ENCODE data around the gene WDFY3. TPM values are rescaled to one million over a fixed set of nuclear protein-coding genes. Genes with fewer than 3 reads are reported as not detected.

Gene WDFY3
- total and polyA plus RNA-seq, 2 donors (not counting 1 experiment from before 2014, with no cell fraction given), result 0.05 to 0.36 TPM

DNA sequence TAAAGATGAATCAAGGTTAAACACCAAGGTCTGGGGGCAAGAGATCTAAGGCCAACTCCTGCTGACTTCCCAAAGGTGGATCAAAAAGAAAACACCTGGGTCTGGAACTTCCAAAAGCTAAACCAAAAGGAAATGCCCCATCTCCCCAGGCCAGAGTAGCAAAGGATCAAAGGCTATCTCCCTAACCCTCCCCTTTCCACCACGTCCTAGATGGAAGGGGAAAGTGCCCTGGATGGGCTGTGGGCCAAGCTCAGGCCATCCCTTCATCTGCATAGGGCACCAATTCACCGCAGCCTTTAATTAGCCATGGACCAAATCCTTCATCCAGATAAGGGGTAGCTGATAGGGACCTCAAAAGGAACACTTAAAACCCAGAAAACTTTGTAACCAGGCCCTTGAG lies 100.2 kb downstream of the WDFY3 start:
- no peak for DNase-seq
- ChIA-PET CTCF (no interaction called here), POLR2A (no interaction called here)
- H3K4me1 Mint-ChIP-seq, result no peaks in the 10 kb centered on the region
- H3K9ac ChIP-seq (ENCODE audit: low read length), result no peak overlapping the region
- H3K9me3 ChIP-seq (ENCODE audit: control extremely low read depth in 1 of 3, control insufficient read depth in 2 of 3, insufficient read depth in 1 of 3, low read length in 2 of 3), result no peaks in the 10 kb centered on the region
- intact Hi-C loops (cut with micrococcal nuclease), result no loop called here
- no peak overlapping the region for H3K27ac Mint-ChIP-seq
- no peaks in the 10 kb centered on the region for H4K20me1 ChIP-seq (ENCODE audit: control insufficient read depth, insufficient read depth, low read length, poor library complexity, severe bottlenecking)
- H3K4me3 Mint-ChIP-seq, result no peak overlapping the region
- H3K27ac ChIP-seq (ENCODE audit: low read length in 2 of 2), result no peak overlapping the region
- no peak overlapping the region for H3K4me2 ChIP-seq (replicated peaks; ENCODE audit: low read depth, low read length, poor library complexity, severe bottlenecking)
- no peaks in the 10 kb centered on the region for H3K27me3 ChIP-seq (replicated peaks in 1 of 4; ENCODE audit: control extremely low read depth in 1 of 4, control insufficient read depth in 3 of 4, insufficient read depth in 4 of 4, low read length in 3 of 4)
- no peaks in the 10 kb centered on the region for H3K4me1 ChIP-seq (ENCODE audit: control insufficient read depth in 2 of 2, insufficient read depth in 2 of 2, low read length in 2 of 2)
- H3K4me3 ChIP-seq (ENCODE audit: control extremely low read depth in 1 of 5, extremely low read depth in 1 of 5, insufficient read depth in 1 of 5, low read depth in 2 of 5, low read length in 4 of 5), result no peak overlapping the region
- no peak for TF ChIP-seq EZH2 (IDR thresholded peaks at IDR 0.05; ENCODE audit: borderline replicate concordance, insufficient read depth, low read depth, low read length, poor library complexity, severe bottlenecking)
- H2AFZ ChIP-seq (ENCODE audit: insufficient read depth, low read depth, low read length, poor library complexity, severe bottlenecking), result no peak overlapping the region
- ATAC-seq (ENCODE audit: low read depth), result no peak
- WGBS (ENCODE audit: insufficient coverage), result 57% methylated on average over 1 of the region's 2 CpGs
- H3K9me3 Mint-ChIP-seq (ENCODE audit: insufficient read depth), result no peaks in the 10 kb centered on the region
- H3K36me3 ChIP-seq (replicated peaks in 1 of 2; ENCODE audit: control extremely low read depth in 1 of 2, control insufficient read depth in 1 of 2, extremely low read depth in 1 of 2, insufficient read depth in 2 of 2, low read length in 1 of 2), result no peaks in the 10 kb centered on the region
- H3K79me2 ChIP-seq (ENCODE audit: control insufficient read depth, insufficient read depth, low read length), result no peaks in the 10 kb centered on the region
- no peaks in the 10 kb centered on the region for H3K27me3 Mint-ChIP-seq

DNA sequence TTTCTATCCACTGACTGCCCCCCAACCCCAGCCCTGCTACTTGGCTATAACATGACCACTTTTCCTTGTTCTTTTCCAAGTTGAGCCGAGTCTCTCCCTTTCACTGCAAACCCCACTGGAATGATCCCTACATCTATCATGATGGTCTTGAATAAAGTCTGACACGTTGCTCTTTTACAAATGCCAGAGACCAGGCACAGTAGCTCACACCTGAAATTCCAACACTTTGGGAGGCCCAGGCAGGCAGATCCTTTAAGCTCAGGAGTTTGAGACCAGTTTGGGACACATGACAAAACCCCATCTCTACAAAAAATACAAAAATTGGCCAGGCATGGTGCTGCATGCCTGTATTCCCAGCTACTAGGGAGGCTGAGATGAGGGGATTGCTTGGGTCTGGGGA lies 100.9 kb downstream of the WDFY3 start:
- H3K9me3 ChIP-seq (ENCODE audit: control extremely low read depth in 1 of 3, control insufficient read depth in 2 of 3, insufficient read depth in 1 of 3, low read length in 2 of 3), result no peaks in the 10 kb centered on the region
- H3K4me3 ChIP-seq (ENCODE audit: control extremely low read depth in 1 of 5, extremely low read depth in 1 of 5, insufficient read depth in 1 of 5, low read depth in 2 of 5, low read length in 4 of 5), result no peak overlapping the region
- 86% methylated on average over 2 of the region's 2 CpGs for WGBS (ENCODE audit: insufficient coverage)
- no peak overlapping the region for H3K27ac ChIP-seq (ENCODE audit: low read length in 2 of 2)
- ChIA-PET CTCF (no interaction called here), POLR2A (no interaction called here)
- TF ChIP-seq, protein P1, sequence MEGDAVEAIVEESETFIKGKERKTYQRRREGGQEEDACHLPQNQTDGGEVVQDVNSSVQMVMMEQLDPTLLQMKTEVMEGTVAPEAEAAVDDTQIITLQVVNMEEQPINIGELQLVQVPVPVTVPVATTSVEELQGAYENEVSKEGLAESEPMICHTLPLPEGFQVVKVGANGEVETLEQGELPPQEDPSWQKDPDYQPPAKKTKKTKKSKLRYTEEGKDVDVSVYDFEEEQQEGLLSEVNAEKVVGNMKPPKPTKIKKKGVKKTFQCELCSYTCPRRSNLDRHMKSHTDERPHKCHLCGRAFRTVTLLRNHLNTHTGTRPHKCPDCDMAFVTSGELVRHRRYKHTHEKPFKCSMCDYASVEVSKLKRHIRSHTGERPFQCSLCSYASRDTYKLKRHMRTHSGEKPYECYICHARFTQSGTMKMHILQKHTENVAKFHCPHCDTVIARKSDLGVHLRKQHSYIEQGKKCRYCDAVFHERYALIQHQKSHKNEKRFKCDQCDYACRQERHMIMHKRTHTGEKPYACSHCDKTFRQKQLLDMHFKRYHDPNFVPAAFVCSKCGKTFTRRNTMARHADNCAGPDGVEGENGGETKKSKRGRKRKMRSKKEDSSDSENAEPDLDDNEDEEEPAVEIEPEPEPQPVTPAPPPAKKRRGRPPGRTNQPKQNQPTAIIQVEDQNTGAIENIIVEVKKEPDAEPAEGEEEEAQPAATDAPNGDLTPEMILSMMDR (IDR thresholded peaks at IDR 0.05), result no peak
- TF ChIP-seq EZH2 (IDR thresholded peaks at IDR 0.05; ENCODE audit: borderline replicate concordance, insufficient read depth, low read depth, low read length, poor library complexity, severe bottlenecking), result no peak
- no peak overlapping the region for H3K4me3 Mint-ChIP-seq
- H3K4me1 ChIP-seq (ENCODE audit: control insufficient read depth in 2 of 2, insufficient read depth in 2 of 2, low read length in 2 of 2), result no peaks in the 10 kb centered on the region
- no peaks in the 10 kb centered on the region for H4K20me1 ChIP-seq (ENCODE audit: control insufficient read depth, insufficient read depth, low read length, poor library complexity, severe bottlenecking)
- intact Hi-C loops (cut with micrococcal nuclease), result no loop called here
- no peak for ATAC-seq (ENCODE audit: low read depth)
- no peaks in the 10 kb centered on the region for H3K27me3 Mint-ChIP-seq
- no peaks in the 10 kb centered on the region for H3K9me3 Mint-ChIP-seq (ENCODE audit: insufficient read depth)
- H3K9ac ChIP-seq (ENCODE audit: low read length), result no peak overlapping the region
- no peaks in the 10 kb centered on the region for H3K27me3 ChIP-seq (replicated peaks in 1 of 4; ENCODE audit: control extremely low read depth in 1 of 4, control insufficient read depth in 3 of 4, insufficient read depth in 4 of 4, low read length in 3 of 4)
- no peak for DNase-seq
- H3K36me3 ChIP-seq (replicated peaks in 1 of 2; ENCODE audit: control extremely low read depth in 1 of 2, control insufficient read depth in 1 of 2, extremely low read depth in 1 of 2, insufficient read depth in 2 of 2, low read length in 1 of 2), result no peaks in the 10 kb centered on the region
- H2AFZ ChIP-seq (ENCODE audit: insufficient read depth, low read depth, low read length, poor library complexity, severe bottlenecking), result no peak overlapping the region
- no peaks in the 10 kb centered on the region for H3K79me2 ChIP-seq (ENCODE audit: control insufficient read depth, insufficient read depth, low read length)
- no peak overlapping the region for H3K27ac Mint-ChIP-seq
- H3K4me2 ChIP-seq (replicated peaks; ENCODE audit: low read depth, low read length, poor library complexity, severe bottlenecking), result no peak overlapping the region
- H3K4me1 Mint-ChIP-seq, result no peaks in the 10 kb centered on the region

Measured in B cell (primary cell).